DOHH2 (cell line): Measurements from ENCODE around the gene ARHGAP29.
"Not testable (repeated sequence)": the region's sequence is repeated elsewhere in the genome, so short reads cannot be mapped to it uniquely, and the experiment has no call there.

ENCODE experiments used
- EZH2phosphoT487 ChIP-seq: fragments of 200-600 bp; sonication (generic); IDR thresholded peaks from 2 replicates; pipeline ENCODE4 v1.6.1; 2017; ENCODE audit warnings: borderline replicate concordance, mild to moderate bottlenecking, antibody characterized with exemption, low read length, moderate library complexity, mixed read lengths
- TF ChIP-seq, protein P1 (sequence below): fragments of 200-600 bp; sonication (generic); IDR thresholded peaks from one replicate; pipeline ENCODE4 v1.5.1; 2014; ENCODE audit warnings: antibody characterized with exemption, mild to moderate bottlenecking, low read depth, low read length; ENCODE audit not compliant: poor library complexity, severe bottlenecking

- TF ChIP-seq, protein P1, sequence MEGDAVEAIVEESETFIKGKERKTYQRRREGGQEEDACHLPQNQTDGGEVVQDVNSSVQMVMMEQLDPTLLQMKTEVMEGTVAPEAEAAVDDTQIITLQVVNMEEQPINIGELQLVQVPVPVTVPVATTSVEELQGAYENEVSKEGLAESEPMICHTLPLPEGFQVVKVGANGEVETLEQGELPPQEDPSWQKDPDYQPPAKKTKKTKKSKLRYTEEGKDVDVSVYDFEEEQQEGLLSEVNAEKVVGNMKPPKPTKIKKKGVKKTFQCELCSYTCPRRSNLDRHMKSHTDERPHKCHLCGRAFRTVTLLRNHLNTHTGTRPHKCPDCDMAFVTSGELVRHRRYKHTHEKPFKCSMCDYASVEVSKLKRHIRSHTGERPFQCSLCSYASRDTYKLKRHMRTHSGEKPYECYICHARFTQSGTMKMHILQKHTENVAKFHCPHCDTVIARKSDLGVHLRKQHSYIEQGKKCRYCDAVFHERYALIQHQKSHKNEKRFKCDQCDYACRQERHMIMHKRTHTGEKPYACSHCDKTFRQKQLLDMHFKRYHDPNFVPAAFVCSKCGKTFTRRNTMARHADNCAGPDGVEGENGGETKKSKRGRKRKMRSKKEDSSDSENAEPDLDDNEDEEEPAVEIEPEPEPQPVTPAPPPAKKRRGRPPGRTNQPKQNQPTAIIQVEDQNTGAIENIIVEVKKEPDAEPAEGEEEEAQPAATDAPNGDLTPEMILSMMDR: not testable (repeated sequence)
- TF ChIP-seq EZH2phosphoT487: not testable (repeated sequence)
These were observed 88.2 kb downstream of the ARHGAP29 start for GRCh38 chr1:94149166-94149565.
